Measurements from ENCODE around the gene RWDD1. TPM values are rescaled to one million over a fixed set of nuclear protein-coding genes. Genes with fewer than 3 reads are reported as not detected.
A peak's percentile ranks its signal among the peaks of the same experiment; 100 is the strongest.

The RWDD1 gene
- total RNA-seq, 1 experiment from 2014 or later, result 51.4 TPM

DNA sequence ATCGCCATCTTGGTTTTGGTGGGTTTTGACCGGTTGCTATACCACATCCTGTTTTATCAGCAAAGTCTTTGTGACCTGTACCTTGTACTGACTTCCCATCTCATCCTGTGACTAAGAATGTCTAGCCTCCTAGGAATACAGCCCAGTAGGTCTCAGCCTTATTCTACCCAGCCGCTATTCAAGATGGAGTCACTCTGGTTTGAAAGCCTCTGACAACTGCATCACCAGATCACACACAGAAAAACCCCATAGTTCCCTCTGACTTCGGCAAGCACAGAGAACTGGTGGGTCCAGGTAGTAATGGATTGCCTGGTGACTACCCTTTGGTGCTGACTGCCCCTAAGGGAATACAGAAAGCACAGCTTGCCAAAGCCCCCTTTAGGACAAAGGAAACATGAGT lies 34.6 kb downstream of the RWDD1 start:
- DNase-seq (ENCODE audit: low read depth), result no peak

GRCh38 chr6:116611056-116611455 lies 39.8 kb downstream of the RWDD1 start:
- DNase-seq (ENCODE audit: low read depth), result no peak

DNA sequence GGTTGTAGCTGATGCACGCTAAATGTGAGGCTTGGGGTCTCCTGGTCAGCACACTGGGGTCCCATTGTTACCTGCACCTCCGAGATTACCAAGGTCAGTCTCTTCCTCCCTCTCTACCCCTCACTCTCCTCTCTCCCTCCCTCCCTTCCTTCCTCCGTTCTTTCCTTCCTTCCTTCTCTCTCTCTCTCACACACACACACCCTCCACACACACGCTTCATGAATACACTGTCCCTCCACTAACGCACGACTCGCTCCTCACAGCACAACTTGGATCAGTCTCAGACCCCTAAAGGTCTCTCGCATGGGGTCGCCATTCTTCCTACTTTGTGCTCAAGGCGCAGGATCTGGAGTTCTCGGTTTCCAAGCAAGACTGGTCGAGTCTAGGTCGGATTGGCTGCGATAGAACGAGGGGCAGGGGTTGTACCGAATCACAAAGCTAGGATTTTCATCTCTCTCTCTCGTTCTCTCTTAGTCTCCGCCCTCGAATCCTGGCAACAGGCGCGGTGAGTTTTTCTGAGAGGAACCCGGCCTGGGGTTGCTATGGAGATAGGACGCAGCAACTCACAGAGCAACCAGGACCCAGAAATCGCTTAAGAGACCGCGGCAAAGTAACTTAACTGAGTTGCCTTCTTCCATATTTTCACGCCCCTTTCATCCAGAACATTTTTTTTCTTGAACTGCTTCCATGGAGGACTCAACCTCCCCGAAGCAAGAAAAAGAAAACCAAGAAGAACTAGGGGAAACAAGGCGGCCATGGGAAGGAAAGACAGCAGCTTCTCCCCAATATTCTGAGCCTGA lies 44.8 kb downstream of the RWDD1 start, which contains the start of gene RSPH4A:
TSS of gene RSPH4A (plus strand) at position 543 of the 800 bp plus-strand sequence. CDS start at position 688, 145 bp downstream.
- DNase-seq (ENCODE audit: low read depth), result peak; percentile 95

GRCh38 chr6:116616737-116617053 lies 45.4 kb downstream of the RWDD1 start:
- DNase-seq (ENCODE audit: low read depth), result no peak

DNA sequence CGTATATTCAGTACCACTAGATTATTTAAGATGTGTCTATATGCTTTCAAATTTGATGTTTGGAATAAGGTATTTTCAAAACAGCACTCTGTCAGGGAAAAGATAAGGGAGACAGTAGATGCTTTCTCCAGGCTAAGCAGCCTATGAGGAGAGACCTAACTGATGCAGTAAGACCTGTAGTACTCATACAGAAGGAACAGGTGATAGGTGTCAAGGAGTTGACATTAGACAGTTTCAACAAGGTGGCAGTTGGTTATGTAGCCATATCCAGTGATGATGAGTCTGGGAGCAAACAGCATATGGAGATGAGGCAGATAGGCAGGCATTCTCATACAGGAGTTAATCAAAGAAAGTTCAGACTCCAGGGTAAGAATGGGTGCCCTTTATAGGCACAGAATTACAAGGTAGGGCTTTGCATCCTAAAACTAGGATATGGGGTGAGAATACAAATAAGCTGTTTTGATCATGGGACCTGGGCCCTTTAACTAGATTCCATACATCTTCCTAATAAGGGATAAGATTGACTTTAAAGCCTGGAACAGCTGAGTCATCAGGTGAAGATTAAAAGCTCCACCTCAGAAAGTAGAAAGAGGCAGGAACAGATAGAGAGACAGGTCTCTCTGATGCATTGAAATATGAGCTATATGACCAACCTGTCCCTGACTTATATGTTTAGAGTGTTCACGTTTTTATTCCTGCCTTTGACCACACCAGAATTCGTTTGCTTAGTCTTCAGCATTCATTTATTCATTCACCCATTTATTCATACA lies 52.9 kb downstream of the RWDD1 start:
- peak; percentile 18 for DNase-seq (ENCODE audit: low read depth)

GRCh38 chr6:116625872-116626271 lies 54.6 kb downstream of the RWDD1 start:
- no peak for DNase-seq (ENCODE audit: low read depth)

GRCh38 chr6:116629563-116629981 lies 58.3 kb downstream of the RWDD1 start:
- no peak for DNase-seq (ENCODE audit: low read depth)

DNA sequence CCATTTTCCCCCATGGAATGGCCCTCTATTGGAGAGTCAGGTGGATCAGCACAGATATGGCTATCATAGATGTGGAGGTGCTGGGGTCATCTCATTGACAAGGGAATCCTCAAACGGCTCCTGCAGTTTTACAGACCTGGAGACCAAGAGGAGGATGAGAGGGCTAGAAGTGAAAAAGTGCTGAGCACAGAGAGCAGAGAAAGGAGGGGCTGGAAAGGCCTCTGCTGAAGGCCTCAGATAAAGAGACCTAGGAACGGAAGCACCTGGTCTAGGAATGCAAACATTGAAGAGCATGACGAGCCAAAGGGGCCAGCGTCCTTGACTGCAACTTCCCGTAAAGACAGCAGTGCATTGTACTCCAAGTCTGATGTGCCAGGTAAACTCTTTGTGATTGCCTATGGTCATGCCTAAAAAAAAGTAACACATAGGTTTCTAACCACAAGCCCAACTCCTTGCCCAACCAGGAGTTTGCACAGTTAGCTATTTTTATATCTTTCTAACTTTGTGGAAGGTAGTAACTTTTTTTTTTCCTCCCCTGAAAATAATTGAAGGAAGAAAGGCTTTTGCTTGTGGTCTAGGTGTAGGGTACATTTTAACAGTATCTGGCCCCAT lies 60.2 kb downstream of the RWDD1 start:
- DNase-seq (ENCODE audit: low read depth), result no peak

DNA sequence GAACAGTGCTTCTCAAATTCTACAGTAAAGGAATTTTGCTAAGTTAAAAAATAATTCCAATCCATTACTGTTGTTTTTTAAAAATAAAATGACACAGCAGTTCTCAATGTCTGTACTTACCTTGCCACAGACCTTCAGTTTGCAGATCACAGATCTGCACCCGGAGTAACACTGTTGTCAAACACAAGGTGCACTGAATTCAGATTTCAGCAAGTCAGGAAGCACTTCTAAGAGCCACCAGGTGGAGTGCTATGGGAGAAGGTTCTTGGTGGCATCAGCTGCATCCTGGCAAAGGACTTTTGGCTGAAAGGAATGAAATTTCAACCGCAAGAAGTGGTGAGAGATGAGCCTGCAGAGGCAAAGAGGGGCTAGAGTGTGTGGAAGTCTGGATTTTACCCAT lies 62.4 kb downstream of the RWDD1 start:
- no peak for DNase-seq (ENCODE audit: low read depth)

Other genes starting within 250 kb of the RWDD1 start
- gene DSE, start 200.6 kb upstream of the RWDD1 start, total RNA-seq (2014; rRNA removed; shearing (Covaris generic)), result 38.6 and 44.3 TPM in 2 replicates
- 0.31 TPM in 1 of 2 replicates, not detected in the other for gene CALHM6, start 110.1 kb upstream of the RWDD1 start, total RNA-seq (2014; rRNA removed; shearing (Covaris generic))
- 1.0 and 1.3 TPM in 2 replicates for gene CALHM5, start 59.9 kb upstream of the RWDD1 start, total RNA-seq (2014; rRNA removed; shearing (Covaris generic))
- 0.06 TPM in 1 of 2 replicates, not detected in the other for gene TRAPPC3L, start 25.8 kb upstream of the RWDD1 start, total RNA-seq (2014; rRNA removed; shearing (Covaris generic))
- gene CALHM4, start 17.8 kb upstream of the RWDD1 start, total RNA-seq (2014; rRNA removed; shearing (Covaris generic)), result 0.07 TPM in 1 of 2 replicates, not detected in the other
- gene RSPH4A, start 45.0 kb downstream of the RWDD1 start, total RNA-seq (2014; rRNA removed; shearing (Covaris generic)), result 0.27 and 0.32 TPM in 2 replicates
- 13.4 and 13.7 TPM in 2 replicates for gene ZUP1, start 97.3 kb downstream of the RWDD1 start, total RNA-seq (2014; rRNA removed; shearing (Covaris generic))
- 5.1 and 7.0 TPM in 2 replicates for gene KPNA5, start 109.7 kb downstream of the RWDD1 start, total RNA-seq (2014; rRNA removed; shearing (Covaris generic))
- not detected in 2 replicates for gene FAM162B, start 194.2 kb downstream of the RWDD1 start, total RNA-seq (2014; rRNA removed; shearing (Covaris generic))

Measured in HT1080 (cell line).